ACC112 (cell line): ENCODE results near the gene PAPSS2.

Source experiments
- H2AFZ ChIP-seq: fragments of 200-600 bp; sonication (generic); one replicate; pipeline ENCODE4 v1.6.0; 2017; ENCODE audit warnings: antibody characterized with exemption, low read length; ENCODE audit not compliant: unreplicated experiment
- H3K27ac ChIP-seq: fragments of 200-600 bp; sonication (generic); 2 replicates; pipeline ENCODE4 v1.5.1; 2014; ENCODE audit warnings: low read depth, mild to moderate bottlenecking, antibody characterized with exemption, low read length, moderate library complexity
- H3K27me3 ChIP-seq: fragments of 200-600 bp; sonication (generic); 2 replicates; pipeline ENCODE4 v1.6.1; 2014; ENCODE audit warnings: mild to moderate bottlenecking, antibody characterized with exemption, low read length, moderate library complexity, mixed read lengths; ENCODE audit not compliant: insufficient read depth
- H3K36me3 ChIP-seq: fragments of 200-600 bp; sonication (generic); 2 replicates; pipeline ENCODE4 v1.6.1; 2016; ENCODE audit warnings: mild to moderate bottlenecking, antibody characterized with exemption, low read length, moderate library complexity, mixed read lengths; ENCODE audit not compliant: insufficient read depth
- H3K4me1 ChIP-seq: fragments of 200-600 bp; sonication (generic); one replicate; pipeline ENCODE4 v1.6.1; 2016; ENCODE audit warnings: low read length, mixed read lengths; ENCODE audit not compliant: insufficient read depth, unreplicated experiment, control insufficient read depth
- H3K4me3 ChIP-seq: fragments of 200-600 bp; sonication (generic); 2 replicates; pipeline ENCODE4 v1.5.1; 2014; ENCODE audit warnings: mild to moderate bottlenecking, low read depth, low read length
- H3K79me2 ChIP-seq: fragments of 200-600 bp; sonication (generic); one replicate; pipeline ENCODE4 v1.6.0; 2016; ENCODE audit warnings: low read length; ENCODE audit not compliant: control insufficient read depth, unreplicated experiment, insufficient read depth

The PAPSS2 gene

GRCh38 chr10:87763086-87763861 lies 103.6 kb downstream of the PAPSS2 start:
- Histone ChIP-seq H3K4me1 (peaks cover 9% of the 10 kb centered on the region), H2AFZ (no peak overlapping the region), H3K4me3 (no peak overlapping the region), H3K27ac (no peak overlapping the region), H3K79me2 (no peaks in the 10 kb centered on the region), H3K36me3 (peaks cover 15% of the 10 kb centered on the region), H3K27me3 (no peaks in the 10 kb centered on the region)

GRCh38 chr10:87764072-87764934 lies 104.6 kb downstream of the PAPSS2 start:
- Histone ChIP-seq H3K27me3 (no peaks in the 10 kb centered on the region), H3K27ac (no peak overlapping the region), H3K36me3 (peaks cover 21% of the 10 kb centered on the region), H3K4me3 (no peak overlapping the region), H3K4me1 (peaks cover 11% of the 10 kb centered on the region), H2AFZ (no peak overlapping the region), H3K79me2 (no peaks in the 10 kb centered on the region)

- Histone ChIP-seq H2AFZ (no peak overlapping the region), H3K4me1 (peaks cover 16% of the 10 kb centered on the region), H3K4me3 (no peak overlapping the region), H3K79me2 (no peaks in the 10 kb centered on the region), H3K27me3 (no peaks in the 10 kb centered on the region), H3K36me3 (peaks cover 30% of the 10 kb centered on the region), H3K27ac (no peak overlapping the region)
Measured at GRCh38 chr10:87765666-87766376, 106.1 kb downstream of the PAPSS2 start.

GRCh38 chr10:87767253-87767652 lies 107.6 kb downstream of the PAPSS2 start:
- Histone ChIP-seq H3K27me3 (no peaks in the 10 kb centered on the region), H3K79me2 (no peaks in the 10 kb centered on the region), H3K4me3 (no peak overlapping the region), H3K27ac (no peak overlapping the region), H2AFZ (no peak overlapping the region), H3K36me3 (peaks cover 33% of the 10 kb centered on the region), H3K4me1 (peaks cover 9% of the 10 kb centered on the region)

GRCh38 chr10:87771871-87772500 lies 112.3 kb downstream of the PAPSS2 start:
- H2AFZ ChIP-seq: no peak overlapping the region
- no peak overlapping the region for H3K27ac ChIP-seq
- peaks cover 24% of the 10 kb centered on the region for H3K36me3 ChIP-seq
- H3K4me1 ChIP-seq: peaks cover 20% of the 10 kb centered on the region
- H3K4me3 ChIP-seq: no peak overlapping the region
- no peaks in the 10 kb centered on the region for H3K79me2 ChIP-seq
- H3K27me3 ChIP-seq: no peaks in the 10 kb centered on the region

GRCh38 chr10:87775766-87776165 lies 116.1 kb downstream of the PAPSS2 start:
- peaks cover 9% of the 10 kb centered on the region; the same call in 1 of the 2 replicates for H3K36me3 ChIP-seq
- peak overlapping the region; percentile 71 for H3K27ac ChIP-seq
- H3K27me3 ChIP-seq: no peaks in the 10 kb centered on the region
- H3K4me1 ChIP-seq: peaks cover 17% of the 10 kb centered on the region
- H2AFZ ChIP-seq: no peak overlapping the region
- H3K79me2 ChIP-seq: no peaks in the 10 kb centered on the region
- peak overlapping the region; percentile 39 for H3K4me3 ChIP-seq

- no peaks in the 10 kb centered on the region for H3K79me2 ChIP-seq
- peaks cover 17% of the 10 kb centered on the region for H3K4me1 ChIP-seq
- H3K36me3 ChIP-seq: peaks cover 7% of the 10 kb centered on the region
- peak overlapping the region; percentile 71 for H3K27ac ChIP-seq
- H2AFZ ChIP-seq: no peak overlapping the region
- H3K27me3 ChIP-seq: no peaks in the 10 kb centered on the region
- peak overlapping the region; percentile 39; the same call in 1 of the 2 replicates for H3K4me3 ChIP-seq
Measured at GRCh38 chr10:87776328-87776727, 116.7 kb downstream of the PAPSS2 start.

GRCh38 chr10:87781545-87781944 lies 121.9 kb downstream of the PAPSS2 start:
- Histone ChIP-seq H3K4me1 (peaks cover 6% of the 10 kb centered on the region), H3K36me3 (peaks cover 23% of the 10 kb centered on the region), H3K27me3 (no peaks in the 10 kb centered on the region), H3K79me2 (no peaks in the 10 kb centered on the region), H3K4me3 (no peak overlapping the region), H3K27ac (no peak overlapping the region), H2AFZ (no peak overlapping the region)

- Histone ChIP-seq H3K27ac (no peak overlapping the region), H3K79me2 (no peaks in the 10 kb centered on the region), H3K4me1 (no peaks in the 10 kb centered on the region), H3K27me3 (no peaks in the 10 kb centered on the region), H3K4me3 (no peak overlapping the region), H2AFZ (no peak overlapping the region), H3K36me3 (peaks cover 23% of the 10 kb centered on the region)
Measured at GRCh38 chr10:87782721-87783120, 123.0 kb downstream of the PAPSS2 start.

- Histone ChIP-seq H3K79me2 (no peaks in the 10 kb centered on the region), H3K27me3 (no peaks in the 10 kb centered on the region), H2AFZ (no peak overlapping the region), H3K4me1 (no peaks in the 10 kb centered on the region), H3K36me3 (peaks cover 25% of the 10 kb centered on the region), H3K27ac (no peak overlapping the region), H3K4me3 (no peak overlapping the region)
Measured at GRCh38 chr10:87786421-87786820, 126.7 kb downstream of the PAPSS2 start.
